Chondrocyte (in vitro differentiated cells): ENCODE measurements around the gene ESAM. TPM values are rescaled to one million over a fixed set of nuclear protein-coding genes. Genes with fewer than 3 reads are reported as not detected.

Source experiments
- DNase-seq: peaks from one replicate; pipeline ENCODE4 v3.0.0; 2021; ENCODE audit warnings: mixed read lengths, low spot score
- H3K27ac Mint-ChIP-seq: one replicate; pipeline ENCODE4 v1.8.0; 2021; ENCODE audit warnings: mild to moderate bottlenecking, moderate library complexity, mixed read lengths; ENCODE audit not compliant: unreplicated experiment
- H3K27me3 Mint-ChIP-seq: 2 replicates; pipeline ENCODE4 v1.8.0; 2021; ENCODE audit warnings: low read depth, mixed read lengths
- H3K36me3 Mint-ChIP-seq: 2 replicates; pipeline ENCODE4 v1.8.0; 2021; ENCODE audit warnings: low read depth, mixed read lengths
- H3K4me1 Mint-ChIP-seq: 2 replicates; pipeline ENCODE4 v1.8.0; 2021; ENCODE audit warnings: low read depth, mild to moderate bottlenecking, mixed read lengths
- H3K4me3 Mint-ChIP-seq: one replicate; pipeline ENCODE4 v1.8.0; 2021; ENCODE audit warnings: mild to moderate bottlenecking, moderate library complexity, mixed read lengths; ENCODE audit not compliant: unreplicated experiment
- H3K9me3 Mint-ChIP-seq: 2 replicates; pipeline ENCODE4 v1.8.0; 2021; ENCODE audit warnings: low read depth, mixed read lengths
- CTCF ChIP-seq: fragments of 200-600 bp; sonication (generic); IDR thresholded peaks from 2 replicates; pipeline ENCODE4 v1.5.0; 2021; ENCODE audit warnings: antibody characterized with exemption, mild to moderate bottlenecking, moderate library complexity
- total RNA-seq: library from RNA; stranded (reverse); gene quantifications from 3 replicates; pipeline ENCODE4 v1.2.1, GENCODE V29; 2021

Gene ESAM
- total RNA-seq, 1 donor from 2014 or later: 2.6 TPM

GRCh38 chr11:124746621-124747243 is 15.4 kb downstream of the ESAM start:
- peak; percentile 71 for TF ChIP-seq CTCF
- H3K9me3 Mint-ChIP-seq: no peaks in the 10 kb centered on the region
- DNase-seq: no peak
- H3K4me3 Mint-ChIP-seq: peak overlapping the region; percentile 71
- H3K36me3 Mint-ChIP-seq: peaks cover 1% of the 10 kb centered on the region
- H3K27me3 Mint-ChIP-seq: peaks cover 37% of the 10 kb centered on the region
- peaks cover 14% of the 10 kb centered on the region for H3K4me1 Mint-ChIP-seq
- H3K27ac Mint-ChIP-seq: no peak overlapping the region

- no peaks in the 10 kb centered on the region for H3K9me3 Mint-ChIP-seq
- DNase-seq: no peak
- peaks cover 14% of the 10 kb centered on the region for H3K4me1 Mint-ChIP-seq
- peak; percentile 42 for TF ChIP-seq CTCF
- no peak overlapping the region for H3K27ac Mint-ChIP-seq
- peak overlapping the region; percentile 71 for H3K4me3 Mint-ChIP-seq
- H3K27me3 Mint-ChIP-seq: peaks cover 42% of the 10 kb centered on the region
- H3K36me3 Mint-ChIP-seq: peaks cover 1% of the 10 kb centered on the region
Measured at GRCh38 chr11:124745835-124746620, 16.1 kb downstream of the ESAM start.

- Mint-ChIP-seq H3K9me3 (no peaks in the 10 kb centered on the region), H3K4me3 (no peak overlapping the region), H3K27ac (no peak overlapping the region), H3K4me1 (peaks cover 18% of the 10 kb centered on the region), H3K36me3 (peaks cover 1% of the 10 kb centered on the region), H3K27me3 (peaks cover 42% of the 10 kb centered on the region)
- DNase-seq: no peak
- TF ChIP-seq CTCF: no peak
Measured at GRCh38 chr11:124745270-124745834, 16.7 kb downstream of the ESAM start.

- DNase-seq: no peak
- Mint-ChIP-seq H3K9me3 (no peaks in the 10 kb centered on the region), H3K4me3 (no peak overlapping the region), H3K4me1 (peaks cover 26% of the 10 kb centered on the region), H3K27ac (no peak overlapping the region), H3K36me3 (peaks cover 1% of the 10 kb centered on the region), H3K27me3 (peaks cover 41% of the 10 kb centered on the region)
- no peak for TF ChIP-seq CTCF
Measured at GRCh38 chr11:124743050-124743449, 19.0 kb downstream of the ESAM start.

- Mint-ChIP-seq H3K36me3 (peaks cover 1% of the 10 kb centered on the region), H3K27me3 (peaks cover 40% of the 10 kb centered on the region), H3K9me3 (no peaks in the 10 kb centered on the region), H3K4me1 (peaks cover 26% of the 10 kb centered on the region), H3K4me3 (no peak overlapping the region), H3K27ac (no peak overlapping the region)
- no peak for DNase-seq
- TF ChIP-seq CTCF: no peak
Measured at GRCh38 chr11:124742555-124742954, 19.5 kb downstream of the ESAM start.
